IMR-90 (cell line): ENCODE measurements around the gene PTH. TPM values are rescaled to one million over a fixed set of nuclear protein-coding genes. Genes with fewer than 3 reads are reported as not detected.

ENCODE experiments used
- ATAC-seq: fragments of 200-7000 bp; cut with Tn5 transposase; 2 replicates; pipeline ENCODE4 v1.9.1; 2020; ENCODE audit warnings: low read depth, mild to moderate bottlenecking, moderate library complexity
- BruUV-seq: library from RNA; stranded (reverse); fragments of 400-500 nt; replicated peaks from 2 replicates; lab custom pipeline; 2021; lab: Mats Ljungman, UMichigan
- CTCF ChIA-PET: fragments of 300-600 bp; formaldehyde crosslinking; extraction: SDS; loops from one replicate; lab custom pipeline; 2021; ENCODE audit warnings: antibody characterized with exemption; lab: Yijun Ruan, JAX
- POLR2A ChIA-PET: fragments of 300-600 bp; sonication (Branson Sonifier 250); formaldehyde crosslinking; loops from one replicate; lab custom pipeline; 2022; ENCODE audit warnings: antibody characterized with exemption; ENCODE audit not compliant: unreplicated experiment; lab: Charles Lee
- DNase-seq: peaks from one replicate; pipeline ENCODE4 v3.0.0; 2013
- H2AFZ ChIP-seq: replicated peaks from 2 replicates; pipeline ENCODE3; 2013; ENCODE audit warnings: low read length, mild to moderate bottlenecking; ENCODE audit not compliant: poor library complexity
- H2AK5ac ChIP-seq: 2 replicates; pipeline ENCODE4 v1.6.1; 2013; ENCODE audit warnings: low read depth, low read length, inconsistent platforms
- H2AK9ac ChIP-seq: replicated peaks from 2 replicates; pipeline ENCODE3; 2013; ENCODE audit warnings: mild to moderate bottlenecking, low read depth, low read length, moderate library complexity; ENCODE audit not compliant: poor library complexity
- H2BK120ac ChIP-seq: 2 replicates; pipeline ENCODE4 v1.6.1; 2013; ENCODE audit warnings: low read depth, low read length, inconsistent platforms
- H2BK15ac ChIP-seq: 3 replicates; pipeline ENCODE4 v1.6.1; 2013; ENCODE audit warnings: low read depth, low read length, inconsistent platforms
- H2BK20ac ChIP-seq: 2 replicates; pipeline ENCODE4 v1.6.1; 2013; ENCODE audit warnings: low read depth, mild to moderate bottlenecking, inconsistent platforms, low read length, moderate library complexity
- H2BK5ac ChIP-seq: 2 replicates; pipeline ENCODE4 v1.6.1; 2013; ENCODE audit warnings: mild to moderate bottlenecking, low read depth, low read length, inconsistent platforms; ENCODE audit not compliant: poor library complexity, severe bottlenecking
- H3K14ac ChIP-seq: replicated peaks from 2 replicates; pipeline ENCODE4 v1.6.1; 2013; ENCODE audit warnings: low read depth, low read length, inconsistent platforms
- H3K18ac ChIP-seq: 2 replicates; pipeline ENCODE4 v1.6.1; 2013; ENCODE audit warnings: low read depth, low read length, control low read depth
- H3K23ac ChIP-seq: 2 replicates; pipeline ENCODE4 v1.6.1; 2013; ENCODE audit warnings: low read depth, low read length, inconsistent platforms
- H3K27ac ChIP-seq: 2 replicates; pipeline ENCODE4 v1.5.1; 2013; ENCODE audit warnings: mild to moderate bottlenecking, control low read depth, low read length; ENCODE audit not compliant: insufficient read depth
- H3K27me3 ChIP-seq: 2 replicates; pipeline ENCODE4 v1.6.1; 2013; ENCODE audit warnings: low read length; ENCODE audit not compliant: control insufficient read depth, insufficient read depth
- H3K36me3 ChIP-seq: 2 replicates; pipeline ENCODE4 v1.6.1; 2013; ENCODE audit warnings: low read length, mixed read lengths; ENCODE audit not compliant: control insufficient read depth, insufficient read depth
- H3K4ac ChIP-seq: 2 replicates; pipeline ENCODE4 v1.6.1; 2013; ENCODE audit warnings: low read depth, low read length, inconsistent platforms
- H3K4me1 ChIP-seq: 2 replicates; pipeline ENCODE4 v1.6.1; 2013; ENCODE audit warnings: low read length, mixed read lengths; ENCODE audit not compliant: control insufficient read depth, insufficient read depth
- H3K4me2 ChIP-seq: 2 replicates; pipeline ENCODE4 v1.6.1; 2013; ENCODE audit warnings: low read depth, mild to moderate bottlenecking, control low read depth, low read length, moderate library complexity
- H3K4me3 ChIP-seq: 2 replicates; pipeline ENCODE4 v1.5.1; 2013; ENCODE audit warnings: low read depth, mild to moderate bottlenecking, control low read depth, low read length, moderate library complexity; ENCODE audit not compliant: insufficient read depth
- H3K56ac ChIP-seq: 2 replicates; pipeline ENCODE4 v1.6.1; 2013; ENCODE audit warnings: low read length, inconsistent platforms; ENCODE audit not compliant: insufficient read depth; ENCODE audit errors: extremely low read depth
- H3K79me1 ChIP-seq, 2 experiments: 2 replicates each; pipeline ENCODE4 v1.6.1; 2013; ENCODE audit warnings: low read length in 2 of 2, inconsistent platforms in 1 of 2, low read depth in 1 of 2
- H3K9ac ChIP-seq: 2 replicates; pipeline ENCODE4 v1.6.1; 2013; ENCODE audit warnings: low read depth, low read length, control low read depth
- H3K9me1 ChIP-seq: 2 replicates; pipeline ENCODE4 v1.6.1; 2013; ENCODE audit warnings: low read length, inconsistent platforms; ENCODE audit not compliant: insufficient read depth
- H3K9me3 ChIP-seq: 2 replicates; pipeline ENCODE4 v1.6.1; 2013; ENCODE audit warnings: low read length; ENCODE audit not compliant: control insufficient read depth, insufficient read depth
- H4K20me1 ChIP-seq: 2 replicates; pipeline ENCODE4 v1.6.1; 2013; ENCODE audit warnings: low read length, inconsistent platforms; ENCODE audit not compliant: insufficient read depth
- H4K5ac ChIP-seq: 2 replicates; pipeline ENCODE4 v1.6.1; 2013; ENCODE audit warnings: mild to moderate bottlenecking, low read depth, low read length, control low read depth
- H4K8ac ChIP-seq, 2 experiments: 2 replicates each; pipeline ENCODE4 v1.6.1; 2013; ENCODE audit warnings: low read depth in 2 of 2, low read length in 2 of 2, control low read depth in 1 of 2, inconsistent platforms in 1 of 2
- H4K91ac ChIP-seq: 2 replicates; pipeline ENCODE4 v1.6.1; 2013; ENCODE audit warnings: low read depth, low read length, inconsistent platforms; ENCODE audit not compliant: insufficient read depth
- CEBPB ChIP-seq: IDR thresholded peaks from 2 replicates; pipeline ENCODE4 v1.6.1; 2012; ENCODE audit warnings: low read depth, low read length, improper control_type of control experiment
- CHD1 ChIP-seq: IDR thresholded peaks from 2 replicates; pipeline ENCODE4 v1.6.1; 2012; ENCODE audit warnings: low read depth, low read length, improper control_type of control experiment
- FOS ChIP-seq: fragments of 150-350 bp; IDR thresholded peaks from 2 replicates; pipeline ENCODE4 v1.6.1; 2016; ENCODE audit warnings: low read depth, low read length
- MAZ ChIP-seq: IDR thresholded peaks from 2 replicates; pipeline ENCODE4 v1.6.1; 2012; ENCODE audit warnings: low read depth, mild to moderate bottlenecking, low read length, improper control_type of control experiment, moderate library complexity, borderline replicate concordance
- NFE2L2 ChIP-seq: fragments of 150-350 bp; IDR thresholded peaks from 2 replicates; pipeline ENCODE4 v1.6.1; 2016; ENCODE audit warnings: low read depth, mild to moderate bottlenecking, low read length
- POLR2A ChIP-seq: IDR thresholded peaks from 2 replicates; pipeline ENCODE4 v1.6.1; 2012; ENCODE audit warnings: mild to moderate bottlenecking, low read depth, low read length
- RCOR1 ChIP-seq: IDR thresholded peaks from 2 replicates; pipeline ENCODE4 v1.6.1; 2012; ENCODE audit warnings: mild to moderate bottlenecking, low read length, improper control_type of control experiment; ENCODE audit not compliant: insufficient replicate concordance
- RFX5 ChIP-seq: IDR thresholded peaks from 2 replicates; pipeline ENCODE4 v1.8.0; 2012; ENCODE audit warnings: low read depth, mild to moderate bottlenecking, low read length, moderate library complexity
- SMC3 ChIP-seq: fragments of 150-350 bp; IDR thresholded peaks from 2 replicates; pipeline ENCODE4 v1.6.1; 2016; ENCODE audit warnings: low read depth, mild to moderate bottlenecking, antibody characterized with exemption, low read length, moderate library complexity
- WGBS, 2 experiments: methylation state at CpG; one replicate each; pipeline versions ENCODE4 v1.1.5 to v1.1.7; 2013; ENCODE audit warnings: missing lambda C conversion rate in 2 of 2; ENCODE audit not compliant: insufficient read length in 1 of 2; ENCODE audit errors: extremely low coverage in 2 of 2; 5-methylcytosine and 5-hydroxymethylcytosine counted together
- dilution Hi-C: fragments of 300-500 bp; cut with HindIII; formaldehyde crosslinking; loops from one replicate; pipeline ENCODE4 v1.14.3; 2018; ENCODE audit warnings: low sequenced_read_pairs; ENCODE audit not compliant: unreplicated experiment
- in situ Hi-C: fragments of 300-500 bp; cut with MboI; formaldehyde crosslinking; loops from 3 replicates; pipeline ENCODE4 v1.14.3; 2019; ENCODE audit warnings: low sequenced_read_pairs, inconsistent platforms, mixed read lengths
- intact Hi-C: fragments of 100-400 bp; cut with micrococcal nuclease; formaldehyde crosslinking; loops from 2 replicates; pipeline ENCODE4 v1.10.0; 2022
- polyA plus RNA-seq, 3 experiments: library from polyadenylated mRNA; depleted of rRNA; stranded (reverse); fragments of >200 nt; gene quantifications; 2 replicates each; pipeline ENCODE4 v1.2.3, GENCODE V29; 2012; ENCODE audit warnings: low replicate concordance in 1 of 3
- total RNA-seq: library from RNA; depleted of rRNA; stranded (reverse); fragments of >200 nt; gene quantifications from 2 replicates; pipeline ENCODE4 v1.2.3, GENCODE V29; 2012
- TF ChIP-seq, protein P1 (sequence below): fragments of 150-350 bp; IDR thresholded peaks from 2 replicates; pipeline ENCODE4 v1.6.1; 2017; ENCODE audit warnings: mild to moderate bottlenecking, antibody characterized with exemption, low read length, low read depth

PTH gene
- total and polyA plus RNA-seq, 2 of the 4 experiments (the other 2 are of a cell fraction), result not detected

DNA sequence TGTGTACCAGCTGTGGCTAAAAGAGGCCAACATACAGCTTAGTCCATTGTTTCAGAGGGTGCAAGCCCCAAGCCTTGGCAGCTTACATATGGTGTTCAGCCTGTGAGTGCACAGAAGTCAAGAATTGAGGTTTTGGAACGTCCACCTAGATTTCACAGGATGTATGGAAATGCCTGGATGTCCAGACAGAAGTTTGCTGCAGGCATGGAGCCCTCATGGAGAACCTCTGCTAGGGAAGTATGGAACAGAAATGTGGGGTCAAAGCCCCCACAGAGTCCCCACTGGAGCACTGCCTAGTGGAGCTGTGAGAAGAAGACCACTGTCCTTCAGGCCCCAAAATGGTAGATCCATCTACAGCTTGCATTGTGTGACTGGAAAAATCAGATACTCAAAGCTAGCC lies 42.2 kb upstream of the PTH start:
- intact Hi-C loops, result no loop called here
- DNase-seq (no peak), ATAC-seq (no peak)
- no peak overlapping the region for H3K4me2 ChIP-seq
- dilution Hi-C loops, result no loop called here
- H2AK5ac ChIP-seq, result no peak overlapping the region
- H2AK9ac ChIP-seq, result no peak overlapping the region
- no peak overlapping the region for H3K14ac ChIP-seq
- H3K9me1 ChIP-seq, result no peaks in the 10 kb centered on the region
- H4K8ac ChIP-seq, result no peak overlapping the region
- H3K9ac ChIP-seq, result no peak overlapping the region
- in situ Hi-C loops, result no loop called here
- H2BK5ac ChIP-seq, result no peak overlapping the region
- no peaks in the 10 kb centered on the region for H3K36me3 ChIP-seq
- H3K56ac ChIP-seq, result no peak overlapping the region
- H2BK15ac ChIP-seq, result no peak overlapping the region
- H3K23ac ChIP-seq, result no peak overlapping the region
- POLR2A ChIA-PET, result no interaction called here
- no peak overlapping the region for H2BK120ac ChIP-seq
- H2BK20ac ChIP-seq, result no peak overlapping the region
- no TSS peak for BruUV-seq
- no peaks in the 10 kb centered on the region for H3K9me3 ChIP-seq
- no peak overlapping the region for H3K4ac ChIP-seq
- no peak overlapping the region for H3K4me3 ChIP-seq
- no peaks in the 10 kb centered on the region for H3K27me3 ChIP-seq
- H4K20me1 ChIP-seq, result no peaks in the 10 kb centered on the region
- H3K18ac ChIP-seq, result no peak overlapping the region
- no peaks in the 10 kb centered on the region for H3K4me1 ChIP-seq
- no peak overlapping the region for H3K27ac ChIP-seq
- TF ChIP-seq MAZ (no peak), SMC3 (no peak), FOS (no peak), CEBPB (no peak), CHD1 (no peak), POLR2A (no peak), RCOR1 (no peak), NFE2L2 (no peak), RFX5 (no peak)
- TF ChIP-seq, protein P1, sequence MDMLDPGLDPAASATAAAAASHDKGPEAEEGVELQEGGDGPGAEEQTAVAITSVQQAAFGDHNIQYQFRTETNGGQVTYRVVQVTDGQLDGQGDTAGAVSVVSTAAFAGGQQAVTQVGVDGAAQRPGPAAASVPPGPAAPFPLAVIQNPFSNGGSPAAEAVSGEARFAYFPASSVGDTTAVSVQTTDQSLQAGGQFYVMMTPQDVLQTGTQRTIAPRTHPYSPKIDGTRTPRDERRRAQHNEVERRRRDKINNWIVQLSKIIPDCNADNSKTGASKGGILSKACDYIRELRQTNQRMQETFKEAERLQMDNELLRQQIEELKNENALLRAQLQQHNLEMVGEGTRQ, result no peak
- H2AFZ ChIP-seq, result no peak overlapping the region
- CTCF ChIA-PET, result no interaction called here
- H4K91ac ChIP-seq, result no peak overlapping the region
- no CpG with 5 or more reads among the region's 1 CpG for WGBS, 2 experiments
- no peak overlapping the region for H4K5ac ChIP-seq
- H3K79me1 ChIP-seq, result no peaks in the 10 kb centered on the region
